ENCODE data around the gene ELF1.

- TF ChIP-seq, protein P1, sequence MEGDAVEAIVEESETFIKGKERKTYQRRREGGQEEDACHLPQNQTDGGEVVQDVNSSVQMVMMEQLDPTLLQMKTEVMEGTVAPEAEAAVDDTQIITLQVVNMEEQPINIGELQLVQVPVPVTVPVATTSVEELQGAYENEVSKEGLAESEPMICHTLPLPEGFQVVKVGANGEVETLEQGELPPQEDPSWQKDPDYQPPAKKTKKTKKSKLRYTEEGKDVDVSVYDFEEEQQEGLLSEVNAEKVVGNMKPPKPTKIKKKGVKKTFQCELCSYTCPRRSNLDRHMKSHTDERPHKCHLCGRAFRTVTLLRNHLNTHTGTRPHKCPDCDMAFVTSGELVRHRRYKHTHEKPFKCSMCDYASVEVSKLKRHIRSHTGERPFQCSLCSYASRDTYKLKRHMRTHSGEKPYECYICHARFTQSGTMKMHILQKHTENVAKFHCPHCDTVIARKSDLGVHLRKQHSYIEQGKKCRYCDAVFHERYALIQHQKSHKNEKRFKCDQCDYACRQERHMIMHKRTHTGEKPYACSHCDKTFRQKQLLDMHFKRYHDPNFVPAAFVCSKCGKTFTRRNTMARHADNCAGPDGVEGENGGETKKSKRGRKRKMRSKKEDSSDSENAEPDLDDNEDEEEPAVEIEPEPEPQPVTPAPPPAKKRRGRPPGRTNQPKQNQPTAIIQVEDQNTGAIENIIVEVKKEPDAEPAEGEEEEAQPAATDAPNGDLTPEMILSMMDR (IDR thresholded peaks at IDR 0.05; ENCODE audit: extremely low read depth in 1 of 2, insufficient read depth in 1 of 2, low read depth in 1 of 2, low read length in 2 of 2), result no peak
- TF ChIP-seq, protein P2, sequence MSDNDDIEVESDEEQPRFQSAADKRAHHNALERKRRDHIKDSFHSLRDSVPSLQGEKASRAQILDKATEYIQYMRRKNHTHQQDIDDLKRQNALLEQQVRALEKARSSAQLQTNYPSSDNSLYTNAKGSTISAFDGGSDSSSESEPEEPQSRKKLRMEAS (IDR thresholded peaks at IDR 0.05; ENCODE audit: insufficient read depth, insufficient read length), result no peak
- no peak for TF ChIP-seq MYC (IDR thresholded peaks at IDR 0.05; ENCODE audit: low read depth, low read length)
- TF ChIP-seq POLR2A (IDR thresholded peaks at IDR 0.05; ENCODE audit: low read depth, low read length), result no peak
- no peak for TF ChIP-seq EZH2 (IDR thresholded peaks at IDR 0.05; ENCODE audit: borderline replicate concordance, low read depth, low read length, severe bottlenecking)
Observed at GRCh38 chr13:41001695-41002094, 17.4 kb downstream of the ELF1 start.
